ENCODE results near the gene EML1.
A peak's percentile ranks its signal among the peaks of the same experiment; 100 is the strongest.

The EML1 gene

GRCh38 chr14:99972748-99973466 is 179.7 kb downstream of the EML1 start:
- Histone ChIP-seq H3K27me3 (peaks cover 58% of the 10 kb centered on the region), H3K4me3 (ENCODE audit: low read depth in 1 of 2, low read length in 1 of 2) (peak overlapping the region; percentile 35 to 56), H3K9me3 (no peaks in the 10 kb centered on the region), H3K4me1 (ENCODE audit: control insufficient read depth in 1 of 2, insufficient read depth in 1 of 2, low read depth in 1 of 2, low read length in 1 of 2) (peaks cover 7 to 14% of the 10 kb centered on the region in 2 experiments), H3K36me3 (no peaks in the 10 kb centered on the region), H3K27ac (no peak overlapping the region)
- TF ChIP-seq CTCF (IDR thresholded peaks at IDR 0.05), result no peak

- Histone ChIP-seq H3K9me3 (no peaks in the 10 kb centered on the region), H3K36me3 (no peaks in the 10 kb centered on the region), H3K27ac (no peak overlapping the region), H3K4me1 (ENCODE audit: control insufficient read depth in 1 of 2, insufficient read depth in 1 of 2, low read depth in 1 of 2, low read length in 1 of 2) (peaks cover 7 to 14% of the 10 kb centered on the region in 2 experiments), H3K4me3 (ENCODE audit: low read depth in 1 of 2, low read length in 1 of 2) (no peak overlapping the region), H3K27me3 (peaks cover 35% of the 10 kb centered on the region)
- TF ChIP-seq CTCF (IDR thresholded peaks at IDR 0.05), result no peak
Measured at GRCh38 chr14:99975190-99975589, 182.0 kb downstream of the EML1 start.

GRCh38 chr14:99976021-99976420 is 182.8 kb downstream of the EML1 start:
- Histone ChIP-seq H3K27me3 (peaks cover 27% of the 10 kb centered on the region), H3K9me3 (no peaks in the 10 kb centered on the region), H3K36me3 (no peaks in the 10 kb centered on the region), H3K27ac (no peak overlapping the region), H3K4me3 (ENCODE audit: low read depth in 1 of 2, low read length in 1 of 2) (no peak overlapping the region), H3K4me1 (ENCODE audit: control insufficient read depth in 1 of 2, insufficient read depth in 1 of 2, low read depth in 1 of 2, low read length in 1 of 2) (peaks cover 7 to 12% of the 10 kb centered on the region in 2 experiments)
- TF ChIP-seq CTCF (IDR thresholded peaks at IDR 0.05), result no peak

- no peak overlapping the region for H3K4me3 ChIP-seq (ENCODE audit: low read depth in 1 of 2, low read length in 1 of 2)
- no peak for TF ChIP-seq CTCF (IDR thresholded peaks at IDR 0.05)
- H3K27ac ChIP-seq, result no peak overlapping the region
Measured at GRCh38 chr14:99976681-99977080, 183.5 kb downstream of the EML1 start.

GRCh38 chr14:99980299-99980698 is 187.1 kb downstream of the EML1 start:
- Histone ChIP-seq H3K27ac (no peak overlapping the region), H3K27me3 (no peaks in the 10 kb centered on the region), H3K4me3 (ENCODE audit: low read depth in 1 of 2, low read length in 1 of 2) (no peak overlapping the region), H3K9me3 (no peaks in the 10 kb centered on the region), H3K4me1 (ENCODE audit: control insufficient read depth in 1 of 2, insufficient read depth in 1 of 2, low read depth in 1 of 2, low read length in 1 of 2) (peaks cover 0 to 7% of the 10 kb centered on the region in 2 experiments), H3K36me3 (no peaks in the 10 kb centered on the region)
- TF ChIP-seq CTCF (IDR thresholded peaks at IDR 0.05), result no peak

More at GRCh38 chr14:99976681-99977080, 183.5 kb downstream of the EML1 start:
- peaks cover 7 to 8% of the 10 kb centered on the region in 2 experiments for H3K4me1 ChIP-seq (ENCODE audit: control insufficient read depth in 1 of 2, insufficient read depth in 1 of 2, low read depth in 1 of 2, low read length in 1 of 2)
- no peaks in the 10 kb centered on the region for H3K36me3 ChIP-seq
- H3K27me3 ChIP-seq, result peaks cover 22% of the 10 kb centered on the region
- H3K9me3 ChIP-seq, result no peaks in the 10 kb centered on the region

Measured in neutrophil (primary cell).